Calu3 (cell line): ENCODE data around the gene ZPBP2. TPM values are rescaled to one million over a fixed set of nuclear protein-coding genes. Genes with fewer than 3 reads are reported as not detected.

ENCODE experiments used
- BruUV-seq: library from RNA; stranded (reverse); fragments of 400-500 nt; replicated peaks from 2 replicates; lab custom pipeline; 2021; lab: Mats Ljungman, UMichigan
- CTCF ChIA-PET: fragments of 300-600 bp; sonication (Branson Sonifier 250); formaldehyde crosslinking; loops from one replicate; lab custom pipeline; 2022; ENCODE audit warnings: antibody characterized with exemption; lab: Charles Lee
- DNase-seq: peaks from one replicate; pipeline ENCODE4 v3.0.0; 2022
- H3K27ac Mint-ChIP-seq: one replicate; pipeline ENCODE4 v1.8.0; 2022; ENCODE audit warnings: mixed read lengths; ENCODE audit not compliant: unreplicated experiment
- H3K27me3 Mint-ChIP-seq: one replicate; pipeline ENCODE4 v1.8.0; 2022; ENCODE audit warnings: mixed read lengths; ENCODE audit not compliant: unreplicated experiment
- H3K36me3 Mint-ChIP-seq: one replicate; pipeline ENCODE4 v1.8.0; 2022; ENCODE audit warnings: mild to moderate bottlenecking, moderate library complexity, mixed read lengths; ENCODE audit not compliant: insufficient read depth, unreplicated experiment
- H3K4me1 Mint-ChIP-seq: one replicate; pipeline ENCODE4 v1.8.0; 2022; ENCODE audit warnings: mild to moderate bottlenecking, low read depth, mixed read lengths; ENCODE audit not compliant: unreplicated experiment
- H3K4me3 Mint-ChIP-seq: one replicate; pipeline ENCODE4 v1.8.0; 2022; ENCODE audit warnings: mild to moderate bottlenecking, low read depth, moderate library complexity, mixed read lengths; ENCODE audit not compliant: unreplicated experiment
- H3K9me3 Mint-ChIP-seq: one replicate; pipeline ENCODE4 v1.8.0; 2022; ENCODE audit warnings: low read depth, mixed read lengths; ENCODE audit not compliant: unreplicated experiment
- CTCF ChIP-seq: fragments of 200-600 bp; IDR thresholded peaks from one replicate; pipeline ENCODE4 v1.8.0; 2022; ENCODE audit warnings: antibody characterized with exemption; ENCODE audit not compliant: unreplicated experiment
- intact Hi-C: fragments of 100-400 bp; cut with micrococcal nuclease; formaldehyde crosslinking; loops from one replicate; pipeline ENCODE4 v1.10.0; 2022; ENCODE audit not compliant: unreplicated experiment
- total RNA-seq: library from RNA; stranded (reverse); gene quantifications from 2 replicates; pipeline ENCODE4 v1.2.3, GENCODE V29; 2022

The ZPBP2 gene
- total RNA-seq, 1 experiment from 2014 or later = not detected

GRCh38 chr17:39903158-39903884 is 35.3 kb downstream of the ZPBP2 start:
- CTCF ChIA-PET = interaction anchor here (0.7 to 109.6 kb wide), 27 partner anchors 4 to 712 kb away, joined by 3 to 8195 read pairs (median 40); partner anchors contain the start of genes CSF3, ERBB2, GRB7 and GSDMA
- no peaks in the 10 kb centered on the region for H3K27me3 Mint-ChIP-seq
- H3K27ac Mint-ChIP-seq = no peak overlapping the region
- H3K4me1 Mint-ChIP-seq = peaks cover 12% of the 10 kb centered on the region
- no peaks in the 10 kb centered on the region for H3K9me3 Mint-ChIP-seq
- no peak for TF ChIP-seq CTCF
- H3K36me3 Mint-ChIP-seq = peaks cover 8% of the 10 kb centered on the region
- H3K4me3 Mint-ChIP-seq = no peak overlapping the region
- intact Hi-C loops = loop anchor here (10.0 kb wide), 1 partner anchor 771 kb away; no protein-coding TSS in a partner anchor
- peak; percentile 66 for DNase-seq
- no TSS peak for BruUV-seq

GRCh38 chr17:39904990-39905288 is 36.9 kb downstream of the ZPBP2 start:
- Mint-ChIP-seq H3K4me1 (no peaks in the 10 kb centered on the region), H3K27ac (no peak overlapping the region), H3K36me3 (peaks cover 4% of the 10 kb centered on the region), H3K4me3 (no peak overlapping the region), H3K27me3 (no peaks in the 10 kb centered on the region), H3K9me3 (no peaks in the 10 kb centered on the region)
- CTCF ChIA-PET = interaction anchor here (0.5 to 109.6 kb wide), 29 partner anchors 5 to 628 kb away, joined by 3 to 8195 read pairs (median 15); partner anchors contain the start of genes CSF3, ERBB2, GRB7 and GSDMA
- no peak for DNase-seq
- TF ChIP-seq CTCF = no peak
- no TSS peak for BruUV-seq
- intact Hi-C loops = loop anchor here (10.0 kb wide), 1 partner anchor 770 kb away; no protein-coding TSS in a partner anchor

- DNase-seq = peak; percentile 67
- intact Hi-C loops = loop anchor here (10.0 kb wide), 1 partner anchor 766 kb away; no protein-coding TSS in a partner anchor
- Mint-ChIP-seq H3K36me3 (peaks cover 4% of the 10 kb centered on the region), H3K4me3 (no peak overlapping the region), H3K27me3 (no peaks in the 10 kb centered on the region), H3K9me3 (no peaks in the 10 kb centered on the region), H3K4me1 (no peaks in the 10 kb centered on the region), H3K27ac (no peak overlapping the region)
- no TSS peak for BruUV-seq
- CTCF ChIA-PET = interaction anchor here (0.6 to 109.6 kb wide), 40 partner anchors 7 to 766 kb away, joined by 3 to 8195 read pairs (median 8); partner anchors contain the start of genes CSF3, ERBB2, GSDMA and GSDMB
- TF ChIP-seq CTCF = no peak
Measured at GRCh38 chr17:39908789-39909352, 40.9 kb downstream of the ZPBP2 start.

GRCh38 chr17:39913989-39914388 is 46.0 kb downstream of the ZPBP2 start:
- TF ChIP-seq CTCF = no peak
- H3K27me3 Mint-ChIP-seq = no peaks in the 10 kb centered on the region
- no peak for DNase-seq
- no peak overlapping the region for H3K27ac Mint-ChIP-seq
- no peak overlapping the region for H3K4me3 Mint-ChIP-seq
- no TSS peak for BruUV-seq
- CTCF ChIA-PET = interaction anchor here (0.6 to 109.6 kb wide), 19 partner anchors 2 to 714 kb away, joined by 3 to 8195 read pairs (median 110); partner anchors contain the start of genes CSF3, ERBB2, GRB7 and GSDMA
- intact Hi-C loops = no loop called here
- H3K4me1 Mint-ChIP-seq = peaks cover 24% of the 10 kb centered on the region
- peaks cover 16% of the 10 kb centered on the region for H3K36me3 Mint-ChIP-seq
- no peaks in the 10 kb centered on the region for H3K9me3 Mint-ChIP-seq
